ENCODE results near the gene OTUD4.

GRCh38 chr4:145102619-145103018, 77.8 kb downstream of the OTUD4 start:
- TF ChIP-seq CTCF (IDR thresholded peaks at IDR 0.05; ENCODE audit: extremely low read depth in 1 of 2, insufficient read depth in 1 of 2, low read depth in 1 of 2, low read length in 2 of 2) (no peak), MAX (IDR thresholded peaks at IDR 0.05; ENCODE audit: insufficient read depth, insufficient read length) (no peak), MYC (IDR thresholded peaks at IDR 0.05; ENCODE audit: low read depth, low read length) (no peak), POLR2AphosphoS5 (IDR thresholded peaks at IDR 0.05; ENCODE audit: insufficient read depth, low read depth, low read length) (no peak), JUN (IDR thresholded peaks at IDR 0.05; ENCODE audit: borderline replicate concordance, insufficient read depth, insufficient read length, low read depth) (no peak), POLR2A (IDR thresholded peaks at IDR 0.05; ENCODE audit: low read depth, low read length) (no peak), FOS (IDR thresholded peaks at IDR 0.05; ENCODE audit: borderline replicate concordance, insufficient read depth, low read length) (no peak), EZH2 (IDR thresholded peaks at IDR 0.05; ENCODE audit: borderline replicate concordance, low read depth, low read length, severe bottlenecking) (no peak), GATA2 (IDR thresholded peaks at IDR 0.05; ENCODE audit: insufficient read depth, insufficient read length, low read depth, low read length) (no peak)

Measured in endothelial cell of umbilical vein (primary cell).